ENCODE data around the gene MGLL.

- no peak for TF ChIP-seq CTCF (IDR thresholded peaks at IDR 0.05)
- no peak for TF ChIP-seq POLR2A (IDR thresholded peaks at IDR 0.05)
Observed at GRCh38 chr3:127741246-127741645, 81.1 kb downstream of the MGLL start.

Measured in esophagus squamous epithelium (tissue), 4 donors.